Testis (tissue), 3 donors: ENCODE measurements around the gene ARHGEF4. TPM values are rescaled to one million over a fixed set of nuclear protein-coding genes. Genes with fewer than 3 reads are reported as not detected.

Source experiments
- DNase-seq: peaks from one replicate; pipeline ENCODE4 v3.0.0-alpha.2; 2019
- H3K27ac ChIP-seq, 2 donors: fragments of 200-600 bp; sonication (generic); one replicate each; pipeline ENCODE4 v1.5.1; 2019
- H3K27me3 ChIP-seq: fragments of 200-600 bp; sonication (generic); one replicate; pipeline ENCODE4 v1.5.1; 2019
- H3K36me3 ChIP-seq: fragments of 200-600 bp; sonication (generic); one replicate; pipeline ENCODE4 v1.5.1; 2017; ENCODE audit warnings: low read depth; ENCODE audit errors: missing control alignments
- H3K4me1 ChIP-seq: fragments of 200-600 bp; sonication (generic); one replicate; pipeline ENCODE4 v1.5.1; 2019
- H3K4me3 ChIP-seq, 2 donors: fragments of 200-600 bp; sonication (generic); one replicate each; pipeline ENCODE4 v1.5.1; 2017 to 2019
- H3K9me3 ChIP-seq: fragments of 200-600 bp; sonication (generic); one replicate; pipeline ENCODE4 v1.5.1; 2017
- POLR2A ChIP-seq: fragments of 450-650 bp; IDR thresholded peaks from one replicate; pipeline ENCODE4 v1.6.1; 2017; ENCODE audit warnings: antibody characterized with exemption, mild to moderate bottlenecking, moderate library complexity
- WGBS, 2 donors: methylation state at CpG; one replicate each; pipeline ENCODE4 v1.1.5; 2018; 5-methylcytosine and 5-hydroxymethylcytosine counted together
- intact Hi-C: fragments of 100-400 bp; cut with DNase I; formaldehyde crosslinking; loops from one replicate; pipeline ENCODE4 v1.15.1; 2023; ENCODE audit warnings: low total_unique reads
- polyA plus RNA-seq: library from polyadenylated mRNA; stranded (reverse); fragments of 350-450 nt; fragmentation: Illumina TruSeq; extraction: RNeasy Lipid Tissue Mini Kit (QIAGEN cat#74804); gene quantifications from one replicate; pipeline ENCODE4 v1.2.3, GENCODE V29; 2014; ENCODE audit warnings: low read depth, low replicate concordance; ENCODE audit not compliant: insufficient read depth
- total RNA-seq, 2 donors: library from RNA; depleted of rRNA; stranded (reverse); fragments of >200 nt; gene quantifications; one replicate each; pipeline ENCODE4 v1.2.3, GENCODE V29; 2016
- TF ChIP-seq, protein P1 (sequence below), 3 experiments: fragments of 450-650 bp in 2 of 3; fragments of 200-600 bp in 1 of 3; sonication (generic) in 1 of 3; IDR thresholded peaks; one replicate each; pipeline ENCODE4 v1.5.1; 2016 to 2019; ENCODE audit warnings: antibody characterized with exemption in 3 of 3, mild to moderate bottlenecking in 2 of 3, moderate library complexity in 1 of 3

Gene ARHGEF4
- total and polyA plus RNA-seq, 3 donors from 2014 or later: 18.0 to 37.4 (median 36.3) TPM

DNA sequence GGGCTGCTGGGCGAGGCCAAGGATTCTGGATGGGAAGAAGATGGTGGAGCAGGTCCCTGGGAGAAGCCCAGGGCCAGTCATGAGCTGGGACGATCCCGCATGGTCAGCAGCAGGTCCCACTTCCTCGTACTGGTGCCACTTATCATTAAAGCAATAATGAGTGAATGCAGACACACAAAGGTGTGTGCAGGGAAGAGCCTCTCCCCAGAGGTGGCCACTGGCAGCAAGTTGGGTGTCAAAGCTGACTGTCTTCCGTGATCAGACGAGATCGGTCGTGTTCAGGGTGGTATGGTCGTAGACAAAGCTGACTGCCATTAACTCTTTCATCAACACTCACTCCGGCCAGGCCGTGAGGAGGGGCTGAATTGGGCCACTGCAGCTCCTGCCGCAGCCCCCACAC, 10.3 kb upstream of the ARHGEF4 start:
- Histone ChIP-seq H3K4me3 (no peak overlapping the region), H3K4me1 (no peaks in the 10 kb centered on the region), H3K36me3 (no peaks in the 10 kb centered on the region), H3K27ac (no peak overlapping the region), H3K27me3 (no peaks in the 10 kb centered on the region), H3K9me3 (no peaks in the 10 kb centered on the region)
- no peak for TF ChIP-seq POLR2A
- TF ChIP-seq, protein P1, sequence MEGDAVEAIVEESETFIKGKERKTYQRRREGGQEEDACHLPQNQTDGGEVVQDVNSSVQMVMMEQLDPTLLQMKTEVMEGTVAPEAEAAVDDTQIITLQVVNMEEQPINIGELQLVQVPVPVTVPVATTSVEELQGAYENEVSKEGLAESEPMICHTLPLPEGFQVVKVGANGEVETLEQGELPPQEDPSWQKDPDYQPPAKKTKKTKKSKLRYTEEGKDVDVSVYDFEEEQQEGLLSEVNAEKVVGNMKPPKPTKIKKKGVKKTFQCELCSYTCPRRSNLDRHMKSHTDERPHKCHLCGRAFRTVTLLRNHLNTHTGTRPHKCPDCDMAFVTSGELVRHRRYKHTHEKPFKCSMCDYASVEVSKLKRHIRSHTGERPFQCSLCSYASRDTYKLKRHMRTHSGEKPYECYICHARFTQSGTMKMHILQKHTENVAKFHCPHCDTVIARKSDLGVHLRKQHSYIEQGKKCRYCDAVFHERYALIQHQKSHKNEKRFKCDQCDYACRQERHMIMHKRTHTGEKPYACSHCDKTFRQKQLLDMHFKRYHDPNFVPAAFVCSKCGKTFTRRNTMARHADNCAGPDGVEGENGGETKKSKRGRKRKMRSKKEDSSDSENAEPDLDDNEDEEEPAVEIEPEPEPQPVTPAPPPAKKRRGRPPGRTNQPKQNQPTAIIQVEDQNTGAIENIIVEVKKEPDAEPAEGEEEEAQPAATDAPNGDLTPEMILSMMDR (IDR thresholded peaks at IDR 0.05): no peak
- no peak for DNase-seq
- intact Hi-C loops: no loop called here
- WGBS, 2 donors: 83 to 84% methylated on average over 9 to 12 of the region's 12 CpGs

DNA sequence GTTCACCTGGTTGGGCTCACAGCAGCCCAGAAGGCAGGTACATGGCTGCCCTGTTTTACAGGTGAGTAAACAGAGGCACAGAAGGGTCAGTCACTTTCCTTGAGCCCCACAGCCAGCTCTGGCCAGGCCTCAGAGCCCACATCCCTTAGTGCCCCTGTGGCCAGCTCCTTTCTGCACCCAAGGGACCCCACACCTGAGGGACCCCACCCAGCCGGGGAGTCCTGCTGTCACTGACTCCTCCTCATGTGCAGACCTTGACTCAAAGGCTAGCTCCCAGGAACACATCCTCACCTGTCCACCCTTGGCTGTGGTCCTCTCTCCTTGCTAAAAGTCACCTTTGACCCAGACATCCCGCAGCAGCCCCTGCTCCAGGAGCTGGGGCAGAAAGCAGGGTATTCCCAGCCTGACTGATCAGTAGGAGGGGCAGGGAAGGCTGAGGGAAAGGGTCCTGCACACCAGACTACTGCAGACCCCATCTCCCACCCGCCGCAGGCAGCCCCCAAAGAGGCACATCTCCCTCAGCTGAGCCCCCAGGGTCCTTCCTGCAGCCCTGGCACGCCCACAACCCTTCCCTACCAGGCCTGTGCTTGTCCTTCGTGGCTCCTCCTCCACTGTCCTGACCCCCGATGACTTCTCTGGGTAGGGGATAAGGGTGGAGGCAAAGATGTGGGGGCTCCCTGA, 9.8 kb upstream of the ARHGEF4 start:
- WGBS, 2 donors: 73 to 81% methylated on average over 5 to 7 of the region's 7 CpGs
- Histone ChIP-seq H3K4me3 (no peak overlapping the region), H3K27ac (no peak overlapping the region)

DNA sequence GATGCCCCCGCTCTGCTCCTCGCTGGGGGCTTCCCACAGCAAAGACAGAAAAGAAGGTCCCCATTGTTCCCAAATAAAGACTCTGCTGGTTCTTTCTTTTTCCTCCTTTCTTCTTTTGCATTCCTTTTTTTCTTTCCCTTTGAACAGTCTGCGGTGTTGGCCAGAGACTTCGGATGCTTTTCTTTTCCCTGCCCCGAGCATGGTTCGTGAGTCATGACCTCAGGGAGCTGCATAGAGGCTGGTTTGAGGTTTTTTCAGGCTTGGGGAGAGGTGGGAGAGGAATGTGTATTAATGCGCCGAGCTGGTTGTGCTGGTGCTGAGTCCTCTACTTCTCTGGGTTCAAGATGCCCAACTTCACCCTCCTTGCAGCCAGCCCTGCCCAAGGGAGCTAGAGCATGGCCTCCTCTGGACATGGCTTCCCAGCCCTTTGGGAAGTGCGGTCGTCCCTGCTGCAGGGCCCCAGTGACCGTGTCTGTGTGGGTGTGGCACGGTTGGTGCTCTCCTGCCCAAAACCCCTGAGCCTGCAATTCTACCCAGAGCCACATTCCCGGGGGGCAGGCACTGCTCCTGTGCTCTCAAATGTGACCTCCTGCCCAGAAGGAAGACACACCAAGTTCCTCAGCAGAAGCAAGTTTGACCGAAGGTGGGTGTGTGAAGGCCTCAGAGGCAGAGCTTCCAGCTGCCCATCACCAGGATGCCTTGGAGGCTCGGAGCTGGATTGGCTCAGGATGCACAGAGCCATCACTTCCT, 9.0 kb upstream of the ARHGEF4 start:
- no peaks in the 10 kb centered on the region for H3K9me3 ChIP-seq
- H3K27ac ChIP-seq: no peak overlapping the region
- H3K4me1 ChIP-seq: no peaks in the 10 kb centered on the region
- TF ChIP-seq, protein P1 (IDR thresholded peaks at IDR 0.05): no peak
- no peak for TF ChIP-seq POLR2A
- 81 to 84% methylated on average over 13 to 15 of the region's 15 CpGs for WGBS, 2 donors
- no peak for DNase-seq
- H3K36me3 ChIP-seq: no peaks in the 10 kb centered on the region
- no peak overlapping the region for H3K4me3 ChIP-seq
- intact Hi-C loops: no loop called here
- no peaks in the 10 kb centered on the region for H3K27me3 ChIP-seq

More for the DNA sequence above, 9.8 kb upstream of the ARHGEF4 start:
- Histone ChIP-seq H3K9me3 (no peaks in the 10 kb centered on the region), H3K4me1 (no peaks in the 10 kb centered on the region), H3K36me3 (no peaks in the 10 kb centered on the region), H3K27me3 (no peaks in the 10 kb centered on the region)
- no peak for DNase-seq
- TF ChIP-seq, protein P1 (IDR thresholded peaks at IDR 0.05): no peak
- no peak for TF ChIP-seq POLR2A
- intact Hi-C loops: no loop called here

DNA sequence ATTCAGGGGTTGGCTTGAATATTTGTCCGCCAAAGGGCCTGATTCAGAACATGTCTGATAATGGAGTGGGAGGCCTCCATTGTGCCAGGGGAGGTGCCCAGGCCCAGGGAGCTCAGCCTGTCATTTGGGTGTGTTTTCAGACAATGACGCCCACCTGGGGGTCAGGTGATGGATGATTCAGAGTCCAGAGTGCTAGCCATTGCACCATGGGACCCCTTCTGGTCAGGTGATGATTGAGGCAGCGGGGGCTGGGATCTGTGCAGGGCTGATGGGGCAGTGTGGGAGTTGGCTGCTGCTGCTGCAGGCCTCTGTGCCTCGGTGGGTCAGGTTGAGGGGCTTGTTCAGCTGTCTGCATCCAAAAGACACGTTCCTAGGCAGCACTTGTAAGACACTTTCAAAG, 8.3 kb upstream of the ARHGEF4 start:
- Histone ChIP-seq H3K27me3 (no peaks in the 10 kb centered on the region), H3K9me3 (no peaks in the 10 kb centered on the region), H3K4me3 (no peak overlapping the region), H3K36me3 (no peaks in the 10 kb centered on the region), H3K4me1 (no peaks in the 10 kb centered on the region), H3K27ac (no peak overlapping the region)
- intact Hi-C loops: no loop called here
- WGBS, 2 donors: 84 to 100% methylated on average over 3 to 5 of the region's 5 CpGs
- TF ChIP-seq POLR2A: no peak
- TF ChIP-seq, protein P1 (IDR thresholded peaks at IDR 0.05): no peak
- DNase-seq: no peak
